GM23338 (cell line): ENCODE data around the gene CPNE5. TPM values are rescaled to one million over a fixed set of nuclear protein-coding genes. Genes with fewer than 3 reads are reported as not detected.

Experiments
- ATAC-seq: fragments of 200-7000 bp; cut with Tn5 transposase; 3 replicates; pipeline ENCODE4 v1.9.1; 2020
- DNase-seq: peaks from one replicate; pipeline ENCODE4 v3.0.0-alpha.2; 2015; ENCODE audit warnings: low spot score
- H2AFZ ChIP-seq: fragments of 200-600 bp; sonication (generic); 2 replicates; pipeline ENCODE4 v1.8.0; 2016; ENCODE audit warnings: antibody characterized with exemption, mild to moderate bottlenecking, moderate library complexity
- H3F3A ChIP-seq: fragments of 200-600 bp; sonication (generic); replicated peaks from 2 replicates; pipeline ENCODE4 v1.8.0; 2017; ENCODE audit warnings: antibody characterized with exemption, mixed run types, low read depth
- H3K27ac ChIP-seq: fragments of 200-600 bp; sonication (generic); 2 replicates; pipeline ENCODE4 v1.6.1; 2016; ENCODE audit warnings: low read depth
- H3K27me3 ChIP-seq: fragments of 200-600 bp; sonication (generic); 2 replicates; pipeline ENCODE4 v1.8.0; 2016; ENCODE audit warnings: mild to moderate bottlenecking, mixed run types, moderate library complexity; ENCODE audit not compliant: insufficient read depth
- H3K36me3 ChIP-seq: fragments of 200-600 bp; sonication (generic); 2 replicates; pipeline ENCODE4 v1.8.0; 2016; ENCODE audit warnings: mild to moderate bottlenecking; ENCODE audit not compliant: insufficient read depth
- H3K4me1 ChIP-seq: fragments of 200-600 bp; sonication (generic); 2 replicates; pipeline ENCODE4 v1.8.0; 2016; ENCODE audit warnings: mild to moderate bottlenecking, moderate library complexity; ENCODE audit not compliant: insufficient read depth
- H3K4me2 ChIP-seq: fragments of 200-600 bp; sonication (generic); 2 replicates; pipeline ENCODE4 v1.7.1; 2017; ENCODE audit warnings: mixed run types
- H3K4me3 ChIP-seq: fragments of 200-600 bp; sonication (generic); 2 replicates; pipeline ENCODE4 v1.6.1; 2016; ENCODE audit warnings: mixed run types
- H3K79me2 ChIP-seq: fragments of 200-600 bp; sonication (generic); replicated peaks from 2 replicates; pipeline ENCODE4 v1.8.0; 2017; ENCODE audit warnings: mild to moderate bottlenecking; ENCODE audit not compliant: insufficient read depth
- H3K9me2 ChIP-seq: fragments of 200-600 bp; sonication (generic); 2 replicates; pipeline ENCODE4 v1.8.0; 2017; ENCODE audit not compliant: insufficient read depth
- H4K20me1 ChIP-seq: fragments of 200-600 bp; sonication (generic); replicated peaks from 2 replicates; pipeline ENCODE4 v1.8.0; 2017; ENCODE audit warnings: mild to moderate bottlenecking; ENCODE audit not compliant: insufficient read depth
- H3K27ac Mint-ChIP-seq: 2 replicates; pipeline ENCODE4 v1.8.0; 2020; ENCODE audit warnings: inconsistent platforms, mild to moderate bottlenecking, moderate library complexity, mixed read lengths
- H3K27me3 Mint-ChIP-seq: 3 replicates; pipeline ENCODE4 v1.8.0; 2022; ENCODE audit warnings: low read depth, mild to moderate bottlenecking, moderate library complexity, mixed read lengths, inconsistent platforms; ENCODE audit not compliant: insufficient read depth, poor library complexity
- H3K36me3 Mint-ChIP-seq: 3 replicates; pipeline ENCODE4 v1.8.0; 2021; ENCODE audit warnings: low read depth, mild to moderate bottlenecking, inconsistent platforms, moderate library complexity, mixed read lengths
- H3K4me1 Mint-ChIP-seq: 3 replicates; pipeline ENCODE4 v1.8.0; 2020; ENCODE audit warnings: mild to moderate bottlenecking, inconsistent platforms, mixed read lengths
- H3K4me3 Mint-ChIP-seq: 3 replicates; pipeline ENCODE4 v1.8.0; 2021; ENCODE audit warnings: moderate library complexity, mild to moderate bottlenecking, inconsistent platforms, mixed read lengths
- H3K9me3 Mint-ChIP-seq: 3 replicates; pipeline ENCODE4 v1.8.0; 2020; ENCODE audit warnings: moderate library complexity, mild to moderate bottlenecking, inconsistent platforms, mixed read lengths
- CREB1 ChIP-seq: fragments of 250-450 bp; sonication (Bioruptor Pico); IDR thresholded peaks from 2 replicates; pipeline ENCODE4 v1.5.0; 2020; ENCODE audit warnings: low read depth, mild to moderate bottlenecking, moderate library complexity
- CTCF ChIP-seq, 2 experiments: fragments of 200-600 bp in 1 of 2; sonication (generic) in 1 of 2; conservative IDR thresholded peaks; 2 replicates each; pipeline versions ENCODE4 v1.5.1 to v1.6.1; 2016 to 2017; ENCODE audit warnings: antibody characterized with exemption in 2 of 2, low read depth in 2 of 2, mild to moderate bottlenecking in 2 of 2, moderate library complexity in 1 of 2
- ETS1 ChIP-seq: IDR thresholded peaks from 2 replicates; pipeline ENCODE4 v1.6.1; 2016; ENCODE audit warnings: antibody characterized with exemption
- EZH2 ChIP-seq: fragments of 200-600 bp; sonication (generic); IDR thresholded peaks from one replicate; pipeline ENCODE4 v1.8.0; 2017; ENCODE audit warnings: antibody characterized with exemption, mild to moderate bottlenecking, low read depth; ENCODE audit not compliant: unreplicated experiment
- EZH2phosphoT487 ChIP-seq: fragments of 200-600 bp; sonication (generic); IDR thresholded peaks from one replicate; pipeline ENCODE4 v1.8.1; 2018; ENCODE audit warnings: antibody characterized with exemption; ENCODE audit not compliant: unreplicated experiment
- JUNB ChIP-seq: IDR thresholded peaks from one replicate; pipeline ENCODE4 v1.6.1; 2016; ENCODE audit warnings: antibody characterized with exemption; ENCODE audit not compliant: unreplicated experiment
- NANOG ChIP-seq: IDR thresholded peaks from 2 replicates; pipeline ENCODE4 v1.6.1; 2016; ENCODE audit warnings: antibody characterized with exemption, borderline replicate concordance
- POLR2AphosphoS5 ChIP-seq: IDR thresholded peaks from 2 replicates; pipeline ENCODE4 v1.6.1; 2016; ENCODE audit warnings: antibody characterized with exemption, low read depth
- REST ChIP-seq: IDR thresholded peaks from one replicate; pipeline ENCODE4 v1.6.1; 2018; ENCODE audit warnings: antibody characterized with exemption; ENCODE audit not compliant: unreplicated experiment
- STAT1 ChIP-seq: IDR thresholded peaks from one replicate; pipeline ENCODE4 v1.6.1; 2016; ENCODE audit warnings: antibody characterized with exemption; ENCODE audit not compliant: unreplicated experiment
- ZNF114 ChIP-seq: fragments of 250-450 bp; sonication (Bioruptor Pico); IDR thresholded peaks from 2 replicates; pipeline ENCODE4 v1.5.0; 2020; ENCODE audit warnings: mild to moderate bottlenecking, moderate library complexity
- ZNF331 ChIP-seq: fragments of 250-450 bp; sonication (Bioruptor Pico); IDR thresholded peaks from 2 replicates; pipeline ENCODE4 v1.5.0; 2020; ENCODE audit warnings: low read depth, mild to moderate bottlenecking, moderate library complexity
- ZNF462 ChIP-seq: fragments of 250-450 bp; sonication (Bioruptor Pico); IDR thresholded peaks from 2 replicates; pipeline ENCODE4 v1.5.0; 2020; ENCODE audit warnings: mild to moderate bottlenecking, moderate library complexity
- polyA plus RNA-seq: library from polyadenylated mRNA; unstranded; fragments of >200 nt; fragmentation: Nextera tagmentation; extraction: Ambion mirVana; gene quantifications from 2 replicates; pipeline ENCODE4 v1.2.1, GENCODE V29; 2016
- total RNA-seq: library from RNA; depleted of rRNA; stranded (reverse); fragments of >200 nt; shearing (Covaris generic); gene quantifications from 2 replicates; pipeline ENCODE4 v1.2.3, GENCODE V29; 2014

The CPNE5 gene
- total and polyA plus RNA-seq, 2 experiments from 2014 or later: 0.14 to 0.42 TPM

GRCh38 chr6:36716476-36717093, 122.7 kb downstream of the CPNE5 start:
- Histone ChIP-seq H2AFZ (no peak overlapping the region), H3K79me2 (no peaks in the 10 kb centered on the region), H3K27me3 (no peaks in the 10 kb centered on the region), H3K36me3 (no peaks in the 10 kb centered on the region), H3K4me2 (no peak overlapping the region), H3K9me2 (no peaks in the 10 kb centered on the region), H3K4me1 (no peaks in the 10 kb centered on the region), H4K20me1 (no peaks in the 10 kb centered on the region), H3F3A (no peaks in the 10 kb centered on the region), H3K27ac (no peak overlapping the region), H3K4me3 (no peak overlapping the region)
- H3K27ac Mint-ChIP-seq: no peak overlapping the region
- H3K9me3 Mint-ChIP-seq: no peaks in the 10 kb centered on the region
- ATAC-seq (no peak; the same call in 2 of the 3 replicates), DNase-seq (no peak)
- no peak for TF ChIP-seq ZNF462 (CRISPR knock-in tag)
- TF ChIP-seq NANOG: no peak
- TF ChIP-seq EZH2: no peak
- no peak for TF ChIP-seq ETS1
- no peak for TF ChIP-seq REST
- TF ChIP-seq STAT1: no peak
- no peak for TF ChIP-seq JUNB
- TF ChIP-seq CREB1: no peak
- no peak for TF ChIP-seq EZH2phosphoT487
- no peak for TF ChIP-seq CTCF (conservative IDR thresholded peaks at IDR 0.05; ENCODE audit: low read depth in 2 of 2)
- TF ChIP-seq ZNF331: no peak
- no peak for TF ChIP-seq ZNF114 (CRISPR knock-in tag)
- no peak for TF ChIP-seq POLR2AphosphoS5
- H3K4me1 Mint-ChIP-seq: no peaks in the 10 kb centered on the region; the same call in 2 of the 3 replicates
- H3K27me3 Mint-ChIP-seq: no peaks in the 10 kb centered on the region
- H3K4me3 Mint-ChIP-seq: no peak overlapping the region
- H3K36me3 Mint-ChIP-seq: no peaks in the 10 kb centered on the region
